Non-pigmented ciliary epithelial cell (primary cell): ENCODE data around the gene NDUFA7.
"Not testable (repeated sequence)": the region's sequence is repeated elsewhere in the genome, so short reads cannot be mapped to it uniquely, and the experiment has no call there.

ENCODE experiments used
- DNase-seq: peaks from one replicate; pipeline ENCODE4 v3.0.0-alpha.2; 2010; ENCODE audit warnings: low read depth

The NDUFA7 gene

DNA sequence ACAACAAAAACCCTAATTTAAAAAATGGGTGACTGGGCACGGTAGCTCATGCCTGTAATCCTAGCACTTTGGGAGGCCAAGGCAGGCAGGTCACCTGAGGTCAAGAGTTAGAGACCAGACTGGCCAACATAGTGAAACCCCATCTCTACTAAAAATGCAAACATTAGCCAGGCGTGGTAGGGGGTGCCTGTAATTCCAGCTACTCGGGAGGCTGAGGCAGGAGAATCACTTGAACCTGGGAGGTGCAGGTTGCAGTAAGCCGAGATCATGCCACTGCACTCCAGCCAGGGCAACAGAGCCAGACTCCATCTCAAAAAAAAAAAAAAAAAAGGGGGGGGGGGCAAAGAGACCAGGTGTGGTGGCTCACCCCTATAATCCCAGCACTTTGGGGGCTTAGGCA is 56.9 kb downstream of the NDUFA7 start:
- not testable (repeated sequence) for DNase-seq

- no peak for DNase-seq
These were observed 58.7 kb downstream of the NDUFA7 start for GRCh38 chr19:8262431-8262830.

DNA sequence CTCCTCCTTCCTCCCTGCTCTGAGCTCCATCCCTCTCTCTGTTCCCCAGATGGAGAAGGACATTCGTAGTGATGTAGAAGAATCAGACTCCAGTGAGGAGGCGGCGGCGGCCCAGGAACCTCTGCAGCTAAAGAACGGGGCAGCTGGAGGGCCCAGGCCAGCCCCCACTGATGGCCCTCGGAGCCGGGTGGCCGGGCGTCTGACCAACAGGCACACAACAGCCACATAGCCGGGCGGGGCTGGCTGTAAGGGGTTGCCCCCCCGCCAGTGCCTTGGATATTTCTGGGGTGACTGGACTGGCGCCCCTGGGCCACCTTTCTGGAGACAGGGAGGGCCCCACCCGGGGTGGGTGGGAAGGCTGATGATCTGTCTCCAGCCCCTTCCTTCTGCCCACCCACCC is 59.3 kb downstream of the NDUFA7 start:
- no peak for DNase-seq

DNA sequence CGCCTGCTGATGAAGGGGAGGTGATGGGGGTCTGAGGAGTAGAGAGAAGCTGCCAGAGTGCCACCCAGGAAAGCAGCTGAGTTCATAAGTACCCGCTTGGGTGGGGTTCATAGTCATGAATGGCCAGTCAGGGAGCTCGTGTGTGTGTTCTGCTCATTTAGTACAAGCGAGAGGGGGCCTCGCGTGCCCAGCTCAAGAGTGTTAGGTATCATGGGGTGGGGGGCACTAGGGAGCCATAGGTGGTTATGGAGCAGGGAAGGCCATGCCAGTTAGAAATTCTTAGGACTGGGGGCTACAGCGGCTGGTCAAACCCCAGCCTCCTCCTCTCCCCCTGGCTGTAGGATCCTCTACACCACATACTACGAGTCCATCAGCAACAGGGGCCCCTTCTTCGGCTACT is 59.8 kb downstream of the NDUFA7 start:
- no peak for DNase-seq
